GM21526 (cell line): ENCODE results near the gene CCND3.

ENCODE experiments used
- ATAC-seq: cut with Tn5 transposase; IDR thresholded peaks from one replicate; pipeline ENCODE4 v1.9.1; 2021; ENCODE audit warnings: moderate library complexity; ENCODE audit not compliant: unreplicated experiment, low FRiP score

The CCND3 gene

DNA sequence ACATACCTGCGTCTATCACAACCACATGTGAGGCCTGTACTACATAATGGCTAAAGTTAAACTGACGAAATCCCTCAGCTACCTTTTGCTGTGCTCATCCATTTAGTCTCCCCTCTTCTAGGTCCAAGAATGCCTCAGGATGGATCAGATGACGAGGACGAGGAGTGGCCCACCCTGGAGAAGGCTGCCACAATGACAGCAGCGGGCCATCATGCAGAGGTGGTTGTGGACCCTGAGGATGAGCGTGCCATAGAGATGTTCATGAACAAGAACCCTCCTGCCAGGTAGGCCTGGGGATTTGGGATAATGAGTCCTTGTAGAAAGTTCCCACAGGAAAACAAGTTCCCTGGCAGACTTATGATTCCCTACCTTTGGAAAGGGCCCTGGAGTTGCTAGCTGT, 14.4 kb downstream of the CCND3 start:
- no peak for ATAC-seq

DNA sequence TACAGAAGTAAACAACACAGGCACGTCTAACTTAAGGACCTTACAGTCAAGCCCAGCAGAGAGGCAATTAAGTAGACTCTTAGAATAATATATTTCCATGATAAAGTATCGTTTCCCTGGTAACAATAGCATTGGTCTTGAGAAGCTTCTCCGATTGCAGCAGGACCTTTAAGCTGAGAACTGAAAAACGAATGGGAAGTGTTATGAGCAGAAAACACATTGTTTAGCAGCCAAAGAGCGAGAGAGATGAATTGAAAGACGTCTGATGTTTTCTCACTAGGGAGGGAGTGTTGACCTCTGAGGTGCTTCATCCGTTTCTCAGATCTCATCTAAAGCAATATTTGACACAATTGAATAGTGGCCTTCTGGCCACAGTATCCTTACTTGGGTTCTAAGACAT, 19.5 kb downstream of the CCND3 start:
- ATAC-seq, result no peak

GRCh38 chr6:41921712-41921998, 20.0 kb downstream of the CCND3 start:
- peak; percentile 8 for ATAC-seq

GRCh38 chr6:41920921-41921711, 20.5 kb downstream of the CCND3 start, which contains the start of the genes BYSL and MED20:
Gene BYSL, plus strand, starts transcription at chr6:41921499. Its CDS starts 64 bp downstream, at chr6:41921563.
Gene MED20, minus strand, starts transcription at chr6:41921139. Its CDS starts 121 bp downstream, at chr6:41921018.
- peak; percentile 85 for ATAC-seq

DNA sequence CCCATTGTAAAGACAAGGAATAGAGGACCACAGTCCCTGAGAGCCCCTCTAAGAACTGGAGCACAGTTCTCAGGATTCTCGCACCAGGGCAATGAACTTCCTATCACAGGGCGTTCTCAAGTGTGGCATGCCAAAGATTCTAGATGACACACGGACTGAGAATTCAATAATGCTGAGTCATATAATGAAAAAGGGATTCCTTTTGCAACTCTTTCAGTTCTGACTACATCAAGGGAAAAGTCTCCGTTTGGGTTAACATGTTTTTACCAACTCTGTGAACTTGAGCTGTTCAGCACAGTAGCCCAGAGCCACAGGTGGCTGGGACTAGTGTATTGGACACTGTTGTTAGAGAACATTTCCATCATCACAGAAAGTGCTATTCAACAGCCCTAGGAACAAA, 24.1 kb downstream of the CCND3 start:
- no peak for ATAC-seq

DNA sequence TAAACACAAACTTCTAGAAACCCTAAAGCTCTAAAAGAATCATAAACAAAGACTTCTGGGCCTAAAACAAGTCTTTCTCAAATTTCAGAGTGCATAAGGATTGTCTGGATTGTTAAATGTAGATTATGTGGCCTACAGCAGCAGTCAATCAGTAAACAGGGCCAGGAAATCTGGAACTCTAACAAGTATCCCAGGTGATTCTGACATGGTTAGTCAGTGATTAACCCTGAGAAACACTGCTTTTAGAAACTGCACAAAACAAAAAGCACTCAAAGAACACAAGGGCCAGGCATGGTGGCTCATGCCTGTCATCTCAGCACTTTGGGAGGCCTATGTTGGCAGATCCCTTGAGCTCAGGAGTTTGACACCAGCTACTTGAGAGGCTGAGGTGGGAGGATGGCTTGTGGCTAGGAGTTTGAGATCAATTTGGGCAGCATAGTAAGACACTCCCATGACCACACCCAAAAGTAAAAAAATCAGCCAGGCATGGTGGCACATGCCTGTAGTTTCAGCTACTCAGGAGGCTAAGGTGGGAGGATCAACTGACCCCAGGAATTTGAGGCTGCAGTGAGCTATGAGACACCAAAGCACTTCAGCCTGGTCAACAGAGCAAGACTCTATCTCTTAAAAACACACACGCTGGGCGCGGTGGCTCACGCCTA, 26.6 kb downstream of the CCND3 start:
- no peak for ATAC-seq

GRCh38 chr6:41914343-41914742, 27.3 kb downstream of the CCND3 start:
- no peak for ATAC-seq

DNA sequence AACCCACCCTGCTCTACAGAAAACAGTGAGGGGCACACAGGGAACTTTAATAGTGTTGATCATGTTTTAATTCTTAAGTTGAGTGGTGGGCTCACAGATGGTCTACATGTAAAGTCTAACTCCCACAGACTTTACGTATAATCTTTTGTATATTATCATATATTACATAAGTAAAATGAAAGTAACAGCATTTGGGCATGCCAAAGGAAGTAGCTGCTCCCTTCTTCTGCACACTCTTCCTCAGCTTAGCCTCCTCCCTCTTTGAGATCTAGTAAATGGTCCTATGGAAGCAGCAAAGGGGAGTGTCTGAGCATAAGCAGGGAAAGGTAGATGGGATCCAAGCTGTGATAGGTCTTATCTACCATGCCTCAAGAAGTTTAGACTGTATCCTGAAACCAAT, 31.9 kb downstream of the CCND3 start:
- ATAC-seq, result no peak

- no peak for ATAC-seq
Observed at GRCh38 chr6:41901882-41902519, 39.6 kb downstream of the CCND3 start.

DNA sequence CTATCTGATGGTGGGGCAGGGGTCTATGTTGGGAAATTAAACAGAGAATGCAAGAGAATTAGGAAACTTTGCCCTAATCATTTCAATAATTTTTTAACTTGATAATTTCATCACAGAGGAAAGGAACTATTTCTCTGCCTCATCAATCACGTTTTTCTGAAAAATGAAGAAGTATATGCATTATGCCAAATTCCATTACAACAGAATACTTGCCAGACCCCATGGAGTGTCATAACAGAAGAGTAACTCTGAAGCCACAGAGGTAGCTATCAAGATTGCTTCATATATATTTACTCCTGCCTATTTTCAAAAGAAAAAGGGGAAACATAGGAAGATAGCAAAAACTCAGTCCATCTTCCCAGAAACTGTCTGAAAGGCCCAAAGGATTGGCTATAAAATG, 40.7 kb downstream of the CCND3 start:
- no peak for ATAC-seq

GRCh38 chr6:41896281-41896680, 45.3 kb downstream of the CCND3 start:
- no peak for ATAC-seq

GRCh38 chr6:41895300-41896233, 46.0 kb downstream of the CCND3 start, which contains the start of gene USP49:
Gene USP49, minus strand, starts transcription at chr6:41895375. Its CDS starts 88,392 bp downstream, at chr6:41806983.
- peak; percentile 72 for ATAC-seq

GRCh38 chr6:41894366-41895299, 47.0 kb downstream of the CCND3 start:
- peak; percentile 17 for ATAC-seq

DNA sequence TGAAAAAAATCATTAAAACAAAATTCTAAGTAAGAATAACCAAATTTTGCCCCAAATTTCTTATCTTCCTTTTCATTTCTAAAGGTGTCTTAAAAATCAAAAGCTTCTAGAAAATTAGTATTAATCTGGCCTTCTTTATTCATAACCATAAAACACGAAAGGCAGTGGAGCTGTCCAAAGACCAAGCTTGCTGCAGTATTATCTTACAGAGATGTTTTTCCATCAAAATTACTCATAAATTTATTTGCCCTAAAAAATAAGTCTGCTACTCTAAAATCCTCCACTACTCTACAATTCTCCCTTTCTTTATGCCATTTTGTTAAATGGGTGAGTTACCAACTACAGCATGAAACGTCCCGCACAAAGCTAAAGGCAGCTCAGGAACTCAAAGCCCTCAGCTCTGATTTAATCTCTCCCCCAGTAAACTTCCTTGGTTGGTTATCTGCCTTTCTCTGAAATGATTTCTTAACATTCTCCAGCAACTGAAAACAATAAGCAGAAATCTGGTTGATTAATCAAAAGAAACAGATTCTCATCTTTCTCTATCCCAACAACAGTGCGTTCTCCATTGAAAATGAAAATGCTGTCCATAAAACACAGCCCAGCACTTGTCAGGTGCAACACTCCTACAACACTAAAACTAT, 48.6 kb downstream of the CCND3 start:
- ATAC-seq, result no peak

- no peak for ATAC-seq
Observed at GRCh38 chr6:41887331-41887751, 54.3 kb downstream of the CCND3 start.

DNA sequence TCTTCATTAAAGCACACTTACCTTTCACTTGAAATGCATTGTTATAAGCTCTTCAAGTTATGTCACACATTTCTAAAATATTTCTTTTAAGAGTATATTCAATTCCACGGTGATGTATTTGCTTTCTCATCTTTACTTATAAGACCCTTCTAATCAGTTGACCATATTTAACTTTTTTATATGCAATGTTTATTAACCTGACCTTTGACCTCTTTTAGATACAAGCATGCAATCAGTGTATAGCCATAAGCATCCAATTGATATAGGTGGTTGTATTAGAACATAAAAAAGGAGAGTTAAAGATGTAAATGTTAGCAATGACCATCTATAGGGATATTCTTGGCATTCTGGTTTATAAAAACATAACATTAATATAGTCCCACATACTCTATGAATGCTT, 55.7 kb downstream of the CCND3 start:
- no peak for ATAC-seq

- no peak for ATAC-seq
Observed at GRCh38 chr6:41884957-41885356, 56.7 kb downstream of the CCND3 start.
